Spleen (tissue), 11 donors: ENCODE measurements around the gene MRPL55. TPM values are rescaled to one million over a fixed set of nuclear protein-coding genes. Genes with fewer than 3 reads are reported as not detected.
"Not testable (repeated sequence)": the region's sequence is repeated elsewhere in the genome, so short reads cannot be mapped to it uniquely, and the experiment has no call there.

Experiments
- DNase-seq: peaks from one replicate; pipeline ENCODE4 v3.0.0-alpha.2; 2020
- H3K27ac ChIP-seq, 8 donors: fragments of 200-600 bp; sonication (generic) in 7 of 8; 1 replicate in 4 of 8; 2 replicates in 4 of 8; pipeline versions ENCODE4 v1.5.0 to v1.8.0; 2016 to 2021; ENCODE audit warnings: inconsistent platforms in 4 of 8, mild to moderate bottlenecking in 4 of 8, moderate library complexity in 1 of 8
- H3K27me3 ChIP-seq, 7 donors: fragments of 200-600 bp; sonication (generic) in 6 of 7; replicated peaks in 1 of 7; 1 replicate in 4 of 7; 2 replicates in 3 of 7; pipeline versions ENCODE4 v1.5.0 to v1.8.0; 2016 to 2021; ENCODE audit warnings: inconsistent platforms in 3 of 7, mild to moderate bottlenecking in 1 of 7
- H3K36me3 ChIP-seq, 6 donors: fragments of 200-600 bp; sonication (generic) in 5 of 6; 1 replicate in 4 of 6; 2 replicates in 2 of 6; pipeline versions ENCODE4 v1.5.0 to v1.8.0; 2016 to 2021; ENCODE audit warnings: inconsistent platforms in 2 of 6
- H3K4me1 ChIP-seq, 6 donors: fragments of 200-600 bp; sonication (generic) in 5 of 6; 1 replicate in 3 of 6; 2 replicates in 3 of 6; pipeline versions ENCODE4 v1.5.0 to v1.8.0; 2016 to 2021; ENCODE audit warnings: inconsistent platforms in 3 of 6
- H3K4me3 ChIP-seq, 8 donors: fragments of 200-600 bp; sonication (generic) in 7 of 8; 1 replicate in 4 of 8; 2 replicates in 4 of 8; pipeline versions ENCODE4 v1.5.0 to v1.8.0; 2016 to 2021; ENCODE audit warnings: inconsistent platforms in 4 of 8, mild to moderate bottlenecking in 4 of 8, moderate library complexity in 2 of 8
- H3K9me3 ChIP-seq, 8 donors: fragments of 200-600 bp; sonication (generic) in 7 of 8; 1 replicate in 4 of 8; 2 replicates in 4 of 8; pipeline versions ENCODE4 v1.5.0 to v1.8.0; 2016 to 2021; ENCODE audit warnings: inconsistent platforms in 4 of 8
- POLR2A ChIP-seq, 3 donors: fragments of 450-650 bp; IDR thresholded peaks; one replicate each; pipeline ENCODE4 v1.5.1; 2017; ENCODE audit warnings: antibody characterized with exemption in 3 of 3, mild to moderate bottlenecking in 1 of 3
- POLR2AphosphoS5 ChIP-seq, 3 donors: sonication (generic); formaldehyde crosslinking; IDR thresholded peaks; one replicate each; pipeline ENCODE4 v1.5.1; 2017; ENCODE audit warnings: antibody characterized with exemption in 3 of 3
- WGBS, 5 donors: extraction: QIAGEN DNeasy Blood & Tissue Kit in 3 of 5; methylation state at CpG; one replicate each; pipeline versions ENCODE4 v1.1.5 to v1.1.7; 2013 to 2018; 5-methylcytosine and 5-hydroxymethylcytosine counted together
- intact Hi-C: fragments of 100-400 bp; cut with DNase I; formaldehyde crosslinking; loops from one replicate; pipeline ENCODE4 v1.15.0; 2023; ENCODE audit warnings: low total_unique reads
- polyA plus RNA-seq, 3 donors: library from polyadenylated mRNA; stranded (reverse); fragments of 200-250 nt; gene quantifications; one replicate each; pipeline ENCODE4 v1.2.1, GENCODE V29; 2013
- total RNA-seq, 7 donors: library from RNA; depleted of rRNA in 3 of 7; stranded (reverse); fragments of >200 nt in 3 of 7; fragmentation: NEBNext Ultra II Directional in 4 of 7; extraction: Animal tissue kit (Norgen Biotek cat#: 25700) in 4 of 7; gene quantifications; one replicate each; pipeline versions ENCODE4 v1.1.0 to v1.2.1, GENCODE V29; 2016 to 2021
- TF ChIP-seq, protein P1 (sequence below), 11 experiments: fragments of 200-600 bp in 7 of 11; fragments of 450-650 bp in 4 of 11; sonication (generic) in 4 of 11; IDR thresholded peaks in 8 of 11; conservative IDR thresholded peaks in 3 of 11; 1 replicate in 7 of 11; 2 replicates in 4 of 11; pipeline versions ENCODE4 v1.4.0 to v1.8.0; 2016 to 2021; ENCODE audit warnings: antibody characterized with exemption in 11 of 11, inconsistent platforms in 4 of 11, mild to moderate bottlenecking in 1 of 11
- donor health status: healthy with polysubstance abuse.
- donor health status: DM: no; HTN: no; CAD: no; lungs with moderate emphysema.
- donor health status: DM: no; HTN: no; CAD: no.
- donor health status: Bipolar disorder and iron deficiency.
- donor health status: healthy.
- donor health status: DM: no; HTN: no; CAD: no.
- donor health status: DM: yes; HTN: yes; CAD: no.

Gene MRPL55
- total and polyA plus RNA-seq, 10 donors = 32.3 to 114 (median 72.1) TPM

DNA sequence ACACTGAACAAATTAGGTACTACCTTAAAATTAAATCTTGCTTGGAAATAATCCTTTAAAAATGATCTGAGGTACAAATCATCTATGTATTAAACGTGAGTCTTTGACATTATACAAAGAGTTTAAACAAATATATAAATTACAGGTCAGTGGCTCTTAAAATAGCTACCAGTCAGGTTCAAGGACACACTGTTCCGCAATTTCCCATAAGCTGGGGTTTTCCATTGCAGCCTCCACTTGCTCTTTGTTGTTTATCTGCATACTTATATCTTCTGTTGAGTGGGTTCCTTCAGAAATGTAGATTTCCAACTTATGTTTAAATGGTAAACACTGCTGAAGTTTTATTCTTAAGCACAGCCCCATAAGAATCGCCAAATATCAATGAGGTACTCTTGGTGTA is 5.7 kb upstream of the MRPL55 start:
- H3K4me3 ChIP-seq = no peak overlapping the region
- intact Hi-C loops = no loop called here

DNA sequence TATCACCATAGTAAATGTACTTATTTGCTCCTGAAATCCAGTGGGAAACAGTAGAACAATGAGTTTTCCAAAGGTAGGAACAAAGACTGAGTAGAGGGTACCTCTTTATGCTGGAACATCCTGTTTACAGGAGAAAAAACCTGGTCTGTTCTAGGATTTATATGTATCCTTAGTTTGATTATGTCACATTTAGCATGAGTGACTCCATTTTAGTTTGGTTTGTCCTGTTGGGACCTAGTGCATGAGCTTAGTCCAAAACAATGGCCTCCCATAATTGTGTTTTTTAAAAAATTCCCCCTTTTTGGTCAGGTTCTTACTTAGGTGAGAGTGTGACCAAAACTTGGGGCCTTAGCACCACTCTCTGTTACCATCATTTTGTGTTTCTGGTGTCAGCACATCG is 3.5 kb upstream of the MRPL55 start:
- no peak for DNase-seq
- intact Hi-C loops = no loop called here
- TF ChIP-seq POLR2A (IDR thresholded peaks at IDR 0.05) (no peak), POLR2AphosphoS5 (IDR thresholded peaks at IDR 0.05) (no peak)
- TF ChIP-seq, protein P1, sequence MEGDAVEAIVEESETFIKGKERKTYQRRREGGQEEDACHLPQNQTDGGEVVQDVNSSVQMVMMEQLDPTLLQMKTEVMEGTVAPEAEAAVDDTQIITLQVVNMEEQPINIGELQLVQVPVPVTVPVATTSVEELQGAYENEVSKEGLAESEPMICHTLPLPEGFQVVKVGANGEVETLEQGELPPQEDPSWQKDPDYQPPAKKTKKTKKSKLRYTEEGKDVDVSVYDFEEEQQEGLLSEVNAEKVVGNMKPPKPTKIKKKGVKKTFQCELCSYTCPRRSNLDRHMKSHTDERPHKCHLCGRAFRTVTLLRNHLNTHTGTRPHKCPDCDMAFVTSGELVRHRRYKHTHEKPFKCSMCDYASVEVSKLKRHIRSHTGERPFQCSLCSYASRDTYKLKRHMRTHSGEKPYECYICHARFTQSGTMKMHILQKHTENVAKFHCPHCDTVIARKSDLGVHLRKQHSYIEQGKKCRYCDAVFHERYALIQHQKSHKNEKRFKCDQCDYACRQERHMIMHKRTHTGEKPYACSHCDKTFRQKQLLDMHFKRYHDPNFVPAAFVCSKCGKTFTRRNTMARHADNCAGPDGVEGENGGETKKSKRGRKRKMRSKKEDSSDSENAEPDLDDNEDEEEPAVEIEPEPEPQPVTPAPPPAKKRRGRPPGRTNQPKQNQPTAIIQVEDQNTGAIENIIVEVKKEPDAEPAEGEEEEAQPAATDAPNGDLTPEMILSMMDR (IDR thresholded peaks at IDR 0.05 in 8 of 11, conservative IDR thresholded peaks at IDR 0.05 in 3 of 11) = no peak
- Histone ChIP-seq H3K27ac (no peak overlapping the region), H3K4me1 (peaks cover 11 to 30% (median 25%) of the 10 kb centered on the region in 6 donors), H3K4me3 (no peak overlapping the region), H3K27me3 (no peaks in the 10 kb centered on the region), H3K9me3 (peaks cover 0 to 5% (median 0%) of the 10 kb centered on the region in 8 donors), H3K36me3 (peaks cover 0 to 5% (median 1%) of the 10 kb centered on the region in 6 donors)
- 75 to 94% (median 85%) methylated on average over 1 of the region's 1 CpG for WGBS, 5 donors

More for the DNA sequence above, 5.7 kb upstream of the MRPL55 start:
- no peaks in the 10 kb centered on the region for H3K27me3 ChIP-seq
- no peak overlapping the region for H3K27ac ChIP-seq
- 66 to 79% (median 71%) methylated on average over 3 of the region's 3 CpGs for WGBS, 5 donors
- DNase-seq = no peak
- no peaks in the 10 kb centered on the region for H3K36me3 ChIP-seq
- H3K9me3 ChIP-seq = peaks cover 0 to 16% (median 9%) of the 10 kb centered on the region in 8 donors
- peaks cover 2 to 11% (median 9%) of the 10 kb centered on the region in 6 donors for H3K4me1 ChIP-seq
- TF ChIP-seq, protein P1 (IDR thresholded peaks at IDR 0.05 in 8 of 11, conservative IDR thresholded peaks at IDR 0.05 in 3 of 11) = no peak
- TF ChIP-seq POLR2AphosphoS5 (IDR thresholded peaks at IDR 0.05) = no peak
- no peak for TF ChIP-seq POLR2A (IDR thresholded peaks at IDR 0.05)

DNA sequence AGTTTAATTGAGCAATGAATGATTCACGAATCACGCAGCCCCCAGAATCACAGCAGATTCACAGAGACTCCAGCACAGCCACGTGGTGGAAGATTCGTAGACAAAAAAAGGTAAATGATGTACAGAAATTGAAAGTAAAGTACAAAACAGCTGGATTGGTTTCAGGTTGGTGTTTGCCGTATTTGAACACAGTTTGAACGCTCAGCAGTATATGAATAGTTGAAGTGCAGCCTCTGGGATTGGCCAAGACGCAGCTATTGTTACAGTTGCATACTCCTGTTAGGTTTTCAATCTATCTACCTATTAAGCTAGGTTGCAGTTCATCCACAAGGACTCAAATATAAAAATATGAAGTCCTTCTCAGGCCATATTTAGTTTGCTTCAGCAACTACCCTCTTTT is 3.1 kb upstream of the MRPL55 start:
- 82 to 89% (median 87%) methylated on average over 7 of the region's 7 CpGs for WGBS, 5 donors
- intact Hi-C loops = no loop called here
- H3K27ac ChIP-seq = no peak overlapping the region
- peaks cover 0 to 10% (median 6%) of the 10 kb centered on the region in 6 donors for H3K36me3 ChIP-seq
- H3K27me3 ChIP-seq = no peaks in the 10 kb centered on the region
- DNase-seq = no peak
- H3K4me1 ChIP-seq = peaks cover 11 to 34% (median 28%) of the 10 kb centered on the region in 6 donors
- TF ChIP-seq, protein P1 (IDR thresholded peaks at IDR 0.05 in 8 of 11, conservative IDR thresholded peaks at IDR 0.05 in 3 of 11) = no peak
- TF ChIP-seq POLR2AphosphoS5 (IDR thresholded peaks at IDR 0.05) = no peak
- no peak for TF ChIP-seq POLR2A (IDR thresholded peaks at IDR 0.05)
- peaks cover 0 to under 1% (median 0%) of the 10 kb centered on the region in 8 donors for H3K9me3 ChIP-seq
- no peak overlapping the region for H3K4me3 ChIP-seq

DNA sequence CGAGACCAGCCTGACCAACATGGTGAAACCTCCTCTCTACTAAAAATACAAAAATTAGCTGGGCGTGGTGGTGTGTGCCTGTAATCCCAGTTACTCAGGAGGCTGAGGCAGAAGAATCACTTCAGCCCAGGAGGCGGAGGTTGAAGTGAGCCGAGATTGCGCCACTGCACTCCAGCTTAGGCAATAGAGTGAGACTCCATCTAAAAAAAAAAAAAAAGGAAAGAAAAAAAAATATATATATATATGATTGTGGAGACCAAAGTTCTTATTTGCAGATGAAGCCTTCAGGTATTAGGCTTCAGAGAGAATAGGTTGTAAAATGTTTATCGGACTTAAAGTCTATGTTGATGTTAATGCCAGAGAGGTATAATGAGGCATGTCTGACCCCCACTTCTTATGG is 2.2 kb upstream of the MRPL55 start:
- H3K4me3 ChIP-seq, DNase-seq, H3K27ac ChIP-seq, H3K9me3 ChIP-seq, intact Hi-C loops, H3K27me3 ChIP-seq: not testable (repeated sequence)
- H3K4me1 ChIP-seq = peaks cover 11 to 41% (median 28%) of the 10 kb centered on the region in 6 donors
- WGBS, 5 donors = 88 to 94% (median 90%) methylated on average over 6 of the region's 6 CpGs
- H3K36me3 ChIP-seq = peaks cover 0 to 18% (median 13%) of the 10 kb centered on the region in 6 donors
